ENCODE measurements around the gene KIF4A. TPM values are rescaled to one million over a fixed set of nuclear protein-coding genes. Genes with fewer than 3 reads are reported as not detected.
"Not testable (repeated sequence)": the region's sequence is repeated elsewhere in the genome, so short reads cannot be mapped to it uniquely, and the experiment has no call there.

KIF4A gene
- total RNA-seq, 2 donors from 2014 or later = 0.05 to 0.23 TPM

DNA sequence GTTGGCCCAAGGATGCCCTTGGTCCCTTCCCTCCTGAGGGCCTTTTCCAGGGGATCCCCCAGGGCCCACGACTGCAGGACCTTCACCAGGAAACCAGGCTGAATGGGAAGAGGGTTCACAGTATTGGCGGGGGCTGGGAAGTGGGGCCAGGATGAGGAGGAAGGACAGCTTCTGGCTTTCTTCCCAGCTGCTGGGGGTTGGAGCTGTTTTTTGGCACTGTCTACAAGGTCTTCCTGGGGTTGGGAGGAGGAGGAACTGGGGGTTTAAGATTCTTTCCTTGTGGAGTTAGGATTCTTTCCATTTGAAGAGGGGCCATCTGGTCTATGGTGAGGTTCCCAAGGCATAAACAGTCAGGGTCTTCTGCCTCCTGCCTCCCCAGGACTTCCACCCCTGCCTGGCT lies 64.8 kb downstream of the KIF4A start:
- Mint-ChIP-seq H3K4me1 (no peaks in the 10 kb centered on the region), H3K4me3 (no peak overlapping the region), H3K36me3 (ENCODE audit: low read depth) (no peaks in the 10 kb centered on the region), H3K27ac (no peak overlapping the region), H3K27me3 (no peaks in the 10 kb centered on the region)
- no peak for DNase-seq
- no peaks in the 10 kb centered on the region for H3K9me3 ChIP-seq (ENCODE audit: control insufficient read depth, low read length, poor library complexity, severe bottlenecking)
- ATAC-seq = no peak

DNA sequence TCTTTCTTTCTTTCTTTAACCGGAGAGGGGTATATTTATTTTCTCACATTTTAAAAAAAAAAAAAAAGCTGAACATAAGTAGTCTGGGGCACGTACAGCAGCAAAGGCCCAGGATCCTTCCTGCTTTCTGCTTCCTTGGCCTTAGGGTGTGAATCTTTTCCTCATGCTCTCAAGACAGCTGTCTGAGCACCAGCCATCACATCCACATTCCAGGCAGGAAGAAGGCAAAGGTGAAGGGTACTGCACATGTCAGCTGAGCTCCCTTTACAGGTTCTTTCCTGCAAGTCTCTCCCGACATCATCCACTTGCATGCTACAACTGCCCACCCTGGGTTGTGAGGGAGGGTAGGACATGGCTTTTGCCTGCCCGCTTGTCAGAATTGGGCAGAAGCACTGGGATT lies 69.6 kb downstream of the KIF4A start:
- H3K4me1 Mint-ChIP-seq = no peaks in the 10 kb centered on the region
- no peaks in the 10 kb centered on the region for H3K27me3 Mint-ChIP-seq
- H3K27ac Mint-ChIP-seq = no peak overlapping the region
- H3K4me3 Mint-ChIP-seq = no peak overlapping the region
- DNase-seq (no peak), ATAC-seq (no peak)
- H3K36me3 Mint-ChIP-seq (ENCODE audit: low read depth) = no peaks in the 10 kb centered on the region
- no peaks in the 10 kb centered on the region for H3K9me3 ChIP-seq (ENCODE audit: control insufficient read depth, low read length, poor library complexity, severe bottlenecking)

DNA sequence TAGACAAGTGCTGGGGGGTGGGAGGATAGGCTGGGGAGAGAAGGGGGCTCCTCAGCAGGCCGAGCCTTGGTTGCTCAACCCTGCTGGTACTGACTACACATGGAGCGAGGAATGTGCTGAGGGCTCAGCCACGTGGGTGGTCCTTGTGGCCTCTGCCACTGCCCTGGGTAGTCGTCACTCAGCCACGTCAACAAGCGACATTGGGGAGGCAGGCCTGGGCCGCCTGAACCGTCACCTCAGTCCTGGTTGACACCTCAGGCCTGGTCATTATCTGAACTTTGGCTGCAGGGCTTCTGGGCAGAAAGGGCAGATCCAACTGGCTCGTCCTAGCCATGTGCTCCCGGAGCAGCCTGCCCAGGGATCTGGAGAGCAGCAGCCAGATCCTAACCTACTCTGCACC lies 70.5 kb downstream of the KIF4A start:
- Mint-ChIP-seq H3K4me1 (no peaks in the 10 kb centered on the region), H3K27ac (no peak overlapping the region), H3K4me3 (no peak overlapping the region), H3K27me3 (no peaks in the 10 kb centered on the region), H3K36me3 (ENCODE audit: low read depth) (no peaks in the 10 kb centered on the region)
- DNase-seq = no peak
- no peak for ATAC-seq
- no peaks in the 10 kb centered on the region for H3K9me3 ChIP-seq (ENCODE audit: control insufficient read depth, low read length, poor library complexity, severe bottlenecking)

DNA sequence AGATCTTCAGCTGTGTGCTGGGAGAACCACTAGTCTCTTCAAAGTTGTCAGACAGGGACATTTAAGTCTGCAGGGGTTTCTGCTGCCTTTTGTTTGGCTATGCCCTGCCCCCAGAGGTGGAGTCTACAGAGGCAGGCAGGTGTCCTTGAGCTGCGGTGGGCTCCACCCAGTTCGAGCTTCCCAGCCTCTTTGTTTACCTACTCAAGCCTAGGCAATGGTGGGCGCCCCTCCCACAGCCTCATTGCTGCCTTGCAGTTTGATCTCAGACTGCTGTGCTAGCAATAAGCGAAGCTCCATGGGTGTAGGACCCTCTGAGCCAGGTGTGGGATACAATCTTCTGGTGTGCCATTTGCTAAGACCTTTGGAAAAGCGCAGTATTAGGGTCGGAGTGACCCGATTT lies 78.8 kb downstream of the KIF4A start:
- not testable (repeated sequence) for H3K4me3 Mint-ChIP-seq; H3K9me3 ChIP-seq (ENCODE audit: control insufficient read depth, low read length, poor library complexity, severe bottlenecking); H3K36me3 Mint-ChIP-seq (ENCODE audit: low read depth); H3K4me1 Mint-ChIP-seq; H3K27me3 Mint-ChIP-seq; DNase-seq; H3K27ac Mint-ChIP-seq; ATAC-seq

DNA sequence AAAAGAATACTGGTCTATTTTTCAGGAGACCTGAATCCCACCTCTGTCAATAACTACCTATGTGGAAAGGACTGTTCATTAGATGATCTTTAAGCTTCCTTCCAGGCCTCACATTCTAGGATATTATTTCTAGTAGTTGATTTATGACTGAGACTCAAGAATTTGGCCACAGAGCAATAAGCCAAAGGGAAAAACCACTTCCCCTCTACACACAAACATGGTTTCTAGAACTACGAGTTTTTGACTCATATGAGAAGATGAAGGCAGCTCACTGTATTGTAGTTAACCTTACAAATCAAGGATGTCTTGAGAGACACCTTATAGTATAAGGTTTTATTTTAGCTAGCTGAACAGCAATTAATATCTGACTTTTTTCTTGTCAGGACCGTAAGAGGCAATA lies 96.3 kb downstream of the KIF4A start:
- H3K36me3 Mint-ChIP-seq (ENCODE audit: low read depth) = no peaks in the 10 kb centered on the region

DNA sequence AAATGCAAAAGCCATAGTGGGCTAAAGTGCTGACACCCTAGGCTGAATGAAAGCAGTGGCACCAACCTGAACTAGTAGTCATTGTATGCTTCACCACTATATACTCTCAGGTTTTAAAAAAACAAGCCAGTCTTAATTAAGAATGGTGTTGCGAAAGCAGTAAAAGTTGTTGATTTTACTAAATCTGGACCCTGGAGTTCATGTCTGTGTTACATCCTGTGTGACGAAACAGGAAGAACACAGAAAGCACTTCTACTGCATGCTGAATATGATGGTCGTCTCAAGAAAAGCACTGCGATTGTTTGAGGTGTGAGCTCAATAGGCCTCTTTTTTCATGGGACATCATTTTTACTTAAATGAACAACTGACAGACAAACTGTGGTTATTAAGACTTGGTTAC lies 109.0 kb downstream of the KIF4A start:
- peak; percentile 92 for ATAC-seq
- no peaks in the 10 kb centered on the region for H3K36me3 Mint-ChIP-seq (ENCODE audit: low read depth)
- DNase-seq = no peak
- H3K4me1 Mint-ChIP-seq = no peaks in the 10 kb centered on the region
- H3K27ac Mint-ChIP-seq = peak overlapping the region; percentile 74
- no peaks in the 10 kb centered on the region for H3K27me3 Mint-ChIP-seq
- no peaks in the 10 kb centered on the region for H3K9me3 ChIP-seq (ENCODE audit: control insufficient read depth, low read length, poor library complexity, severe bottlenecking)
- H3K4me3 Mint-ChIP-seq = no peak overlapping the region

More for the DNA sequence above, 96.3 kb downstream of the KIF4A start:
- no peaks in the 10 kb centered on the region for H3K4me1 Mint-ChIP-seq
- DNase-seq = no peak
- H3K9me3 ChIP-seq (ENCODE audit: control insufficient read depth, low read length, poor library complexity, severe bottlenecking) = no peaks in the 10 kb centered on the region
- no peak for ATAC-seq
- H3K27me3 Mint-ChIP-seq = no peaks in the 10 kb centered on the region
- H3K4me3 Mint-ChIP-seq = no peak overlapping the region
- no peak overlapping the region for H3K27ac Mint-ChIP-seq

DNA sequence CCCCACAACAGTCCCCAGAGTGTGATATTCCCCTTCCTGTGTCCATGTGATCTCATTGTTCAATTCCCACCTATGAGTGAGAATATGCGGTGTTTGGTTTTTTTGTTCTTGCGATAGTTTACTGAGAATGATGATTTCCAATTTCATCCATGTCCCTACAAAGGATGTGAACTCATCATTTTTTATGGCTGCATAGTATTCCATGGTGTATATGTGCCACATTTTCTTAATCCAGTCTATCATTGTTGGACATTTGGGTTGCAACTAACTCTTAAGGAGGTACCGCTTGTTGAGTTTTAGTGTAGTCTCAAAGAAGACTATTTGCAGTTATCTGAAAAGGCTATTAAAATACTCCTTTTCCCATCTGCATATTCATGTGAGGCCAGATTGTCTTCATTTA lies 110.3 kb downstream of the KIF4A start:
- H3K27me3 Mint-ChIP-seq; H3K36me3 Mint-ChIP-seq (ENCODE audit: low read depth); ATAC-seq; H3K4me1 Mint-ChIP-seq; H3K9me3 ChIP-seq (ENCODE audit: control insufficient read depth, low read length, poor library complexity, severe bottlenecking); H3K4me3 Mint-ChIP-seq; DNase-seq; H3K27ac Mint-ChIP-seq: not testable (repeated sequence)

DNA sequence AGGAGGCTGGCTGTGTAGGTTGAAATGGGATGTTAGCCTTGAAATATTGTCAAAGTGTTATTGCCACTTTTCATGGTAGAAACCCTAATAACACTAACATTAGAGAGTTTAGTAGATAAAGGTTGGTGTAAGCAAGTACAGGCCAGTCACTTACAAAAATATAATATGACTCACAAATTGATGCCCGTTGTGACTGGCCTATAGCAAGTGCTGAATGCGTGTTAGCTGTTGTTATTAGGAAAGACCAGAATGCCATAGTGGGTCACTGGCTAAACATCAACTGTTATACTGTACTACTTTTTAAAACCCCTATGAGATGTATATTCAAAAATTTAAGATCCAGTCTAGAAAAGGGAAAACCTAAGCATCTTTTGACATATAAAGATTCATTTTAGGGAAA lies 112.8 kb downstream of the KIF4A start:
- no peak for ATAC-seq
- no peaks in the 10 kb centered on the region for H3K9me3 ChIP-seq (ENCODE audit: control insufficient read depth, low read length, poor library complexity, severe bottlenecking)
- Mint-ChIP-seq H3K4me1 (no peaks in the 10 kb centered on the region), H3K27me3 (no peaks in the 10 kb centered on the region), H3K27ac (no peak overlapping the region), H3K4me3 (no peak overlapping the region), H3K36me3 (ENCODE audit: low read depth) (no peaks in the 10 kb centered on the region)
- DNase-seq = no peak

DNA sequence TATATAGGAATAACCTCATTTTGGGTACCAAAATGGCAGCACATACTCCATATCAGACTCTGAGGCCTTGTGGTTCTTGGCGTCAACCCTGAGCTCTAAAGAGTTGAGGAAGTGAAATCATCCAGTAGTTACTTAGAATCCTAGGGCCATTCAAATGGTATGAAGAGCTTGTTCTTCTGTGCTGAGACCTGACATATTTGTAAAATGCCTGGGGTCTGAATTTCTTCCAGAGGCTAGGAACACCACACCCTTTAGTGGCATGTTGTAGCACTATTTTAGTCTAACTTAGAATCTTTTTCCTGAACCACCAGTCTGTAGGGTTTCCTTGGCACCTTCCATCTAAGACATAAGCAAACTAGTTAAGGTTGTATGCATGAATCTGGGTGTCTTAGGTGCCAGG lies 115.1 kb downstream of the KIF4A start:
- ATAC-seq = no peak
- Mint-ChIP-seq H3K27me3 (no peaks in the 10 kb centered on the region), H3K4me3 (no peak overlapping the region), H3K4me1 (no peaks in the 10 kb centered on the region), H3K27ac (no peak overlapping the region), H3K36me3 (ENCODE audit: low read depth) (no peaks in the 10 kb centered on the region)
- H3K9me3 ChIP-seq (ENCODE audit: control insufficient read depth, low read length, poor library complexity, severe bottlenecking) = no peaks in the 10 kb centered on the region
- DNase-seq = no peak

DNA sequence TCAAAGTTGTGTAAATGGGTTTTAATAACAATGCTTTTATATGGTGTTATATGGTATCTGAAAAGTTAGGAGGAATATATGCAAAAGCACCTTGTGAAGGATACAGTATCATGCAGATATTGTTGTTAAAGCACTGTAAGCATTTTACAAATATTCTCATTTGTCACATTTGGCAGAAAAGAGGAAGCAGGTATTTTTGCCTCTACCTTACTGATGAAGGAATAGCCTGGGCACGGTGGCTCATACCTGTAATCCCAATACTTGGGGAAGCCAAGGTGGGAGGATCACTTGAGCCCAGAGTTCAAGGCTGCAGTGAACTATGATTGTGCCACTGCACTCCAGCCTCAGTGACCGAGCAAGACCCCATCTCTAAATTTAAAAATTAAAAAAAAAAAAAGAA lies 121.0 kb downstream of the KIF4A start:
- H3K27me3 Mint-ChIP-seq = no peaks in the 10 kb centered on the region
- H3K36me3 Mint-ChIP-seq (ENCODE audit: low read depth) = no peaks in the 10 kb centered on the region
- no peak overlapping the region for H3K4me3 Mint-ChIP-seq
- H3K9me3 ChIP-seq (ENCODE audit: control insufficient read depth, low read length, poor library complexity, severe bottlenecking) = no peaks in the 10 kb centered on the region
- no peak for DNase-seq
- no peak overlapping the region for H3K27ac Mint-ChIP-seq
- H3K4me1 Mint-ChIP-seq = no peaks in the 10 kb centered on the region
- no peak for ATAC-seq

DNA sequence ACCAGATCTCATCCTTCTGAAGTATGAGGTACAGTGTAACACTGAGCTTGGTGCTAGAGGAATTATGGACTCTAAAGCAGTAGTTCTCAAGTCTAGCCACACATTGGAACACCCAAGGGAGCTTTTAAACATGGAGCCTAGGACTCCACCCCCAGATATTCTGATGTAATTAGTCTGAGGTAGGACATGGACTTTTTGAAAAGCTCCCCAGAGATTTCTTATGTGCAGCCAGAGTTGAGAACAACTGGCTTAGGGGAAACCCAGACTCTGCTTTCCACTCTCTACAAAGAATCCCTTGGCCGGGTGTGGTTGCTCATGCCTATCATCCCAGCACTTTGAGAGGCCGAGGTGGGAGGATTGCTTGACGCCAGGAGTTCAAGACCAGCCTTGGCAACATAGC lies 121.6 kb downstream of the KIF4A start:
- DNase-seq (no peak), ATAC-seq (no peak)
- no peaks in the 10 kb centered on the region for H3K4me1 Mint-ChIP-seq
- H3K9me3 ChIP-seq (ENCODE audit: control insufficient read depth, low read length, poor library complexity, severe bottlenecking) = no peaks in the 10 kb centered on the region
- no peak overlapping the region for H3K27ac Mint-ChIP-seq
- no peaks in the 10 kb centered on the region for H3K36me3 Mint-ChIP-seq (ENCODE audit: low read depth)
- H3K27me3 Mint-ChIP-seq = no peaks in the 10 kb centered on the region
- no peak overlapping the region for H3K4me3 Mint-ChIP-seq

DNA sequence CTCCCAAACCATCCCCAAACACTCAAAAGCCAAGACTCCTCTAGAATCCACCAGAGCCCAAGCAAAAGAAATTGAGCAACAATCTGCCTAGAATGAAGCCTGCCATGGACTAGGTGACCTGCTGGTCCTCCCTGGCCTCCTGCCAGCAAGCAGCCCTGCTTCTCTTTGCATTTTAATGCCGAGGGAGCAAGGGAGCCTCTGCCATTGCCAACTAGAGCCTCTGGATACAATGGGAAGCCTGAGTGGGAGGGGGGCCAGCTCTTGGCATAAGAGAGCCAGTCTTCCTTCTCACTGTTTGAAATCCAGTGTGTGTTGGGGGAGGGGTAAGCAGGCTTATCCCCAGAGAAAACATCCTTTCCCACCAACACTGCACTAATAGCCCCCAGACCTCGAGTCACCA lies 131.7 kb downstream of the KIF4A start:
- H3K9me3 ChIP-seq (ENCODE audit: control insufficient read depth, low read length, poor library complexity, severe bottlenecking) = no peaks in the 10 kb centered on the region
- ATAC-seq (no peak), DNase-seq (no peak)
- Mint-ChIP-seq H3K27ac (no peak overlapping the region), H3K4me1 (no peaks in the 10 kb centered on the region), H3K27me3 (no peaks in the 10 kb centered on the region), H3K36me3 (ENCODE audit: low read depth) (no peaks in the 10 kb centered on the region), H3K4me3 (no peak overlapping the region)

DNA sequence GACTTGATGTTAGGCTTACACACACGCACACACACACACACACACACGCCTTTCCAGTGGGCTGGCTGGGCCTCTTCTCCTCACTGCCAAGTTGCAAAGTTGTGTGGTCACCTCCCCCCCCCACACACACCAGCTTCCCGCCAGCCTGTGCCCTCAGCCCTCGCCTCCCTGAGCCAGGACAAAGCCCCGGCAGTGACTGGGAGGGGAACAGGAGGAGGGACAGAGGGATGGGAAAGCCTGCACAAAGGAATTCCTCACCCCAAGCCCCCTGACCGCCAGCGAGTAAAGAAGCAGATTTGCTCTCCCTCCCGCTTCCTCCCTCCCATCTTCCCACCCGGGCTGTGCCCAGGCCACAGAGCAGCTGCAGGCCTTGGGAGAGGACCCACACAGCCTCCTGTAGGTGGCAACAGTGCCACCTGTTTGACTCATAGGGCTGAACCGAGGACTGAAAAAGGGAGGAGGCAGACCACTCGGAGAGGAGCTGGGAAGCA lies 133.0 kb downstream of the KIF4A start, which contains the start of gene GDPD2:
TSS of gene GDPD2 (plus strand) at position 464 of the 491 bp plus-strand sequence. CDS start 1,671 bp downstream, outside the sequence.
- ATAC-seq (no peak), DNase-seq (no peak)
- H3K9me3 ChIP-seq (ENCODE audit: control insufficient read depth, low read length, poor library complexity, severe bottlenecking) = no peaks in the 10 kb centered on the region
- Mint-ChIP-seq H3K4me1 (no peaks in the 10 kb centered on the region), H3K27ac (no peak within 1 kb of the TSS), H3K4me3 (no peak within 1 kb of the TSS), H3K27me3 (no peaks in the 10 kb centered on the region), H3K36me3 (ENCODE audit: low read depth) (no peaks in the 10 kb centered on the region)

DNA sequence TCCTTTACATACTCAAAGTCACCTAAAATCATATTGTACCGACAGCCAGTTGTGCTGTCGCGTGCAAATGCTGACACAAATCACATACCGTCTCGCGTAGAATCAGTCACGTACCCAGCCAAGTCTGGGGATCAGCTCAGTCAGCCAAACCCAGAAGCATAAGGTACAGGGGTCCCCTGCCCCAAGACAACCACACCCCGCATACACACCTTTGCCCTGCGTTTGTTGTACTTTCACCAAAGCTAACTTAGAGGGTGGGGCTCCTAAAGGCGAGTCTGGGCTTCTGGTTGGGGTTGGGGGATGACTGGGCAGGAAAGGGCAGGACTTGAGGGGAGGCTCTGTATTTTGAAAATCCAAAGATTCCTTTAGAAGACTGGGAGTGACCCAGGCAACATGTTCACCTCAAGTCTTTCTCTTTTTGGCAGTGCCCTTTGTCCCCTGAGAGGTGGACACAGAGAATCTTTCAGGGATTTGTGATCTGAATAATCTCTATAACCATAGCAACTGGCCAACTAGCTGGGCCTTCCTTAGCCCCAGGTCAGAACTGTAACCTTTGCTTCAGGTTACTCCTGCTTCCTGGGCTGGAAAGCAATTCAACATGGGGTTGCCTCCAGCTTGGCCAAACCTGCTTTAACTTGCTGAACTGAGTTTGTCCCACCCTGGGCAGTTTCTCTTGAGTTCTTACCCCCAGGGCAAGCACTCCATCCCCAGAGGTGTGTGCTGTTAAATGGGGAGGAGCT lies 134.2 kb downstream of the KIF4A start:
- H3K27me3 Mint-ChIP-seq = peaks cover 7% of the 10 kb centered on the region

More for the DNA sequence above, 134.2 kb downstream of the KIF4A start:
- H3K27ac Mint-ChIP-seq = no peak overlapping the region
- ATAC-seq (no peak), DNase-seq (no peak)
- no peak overlapping the region for H3K4me3 Mint-ChIP-seq
- H3K9me3 ChIP-seq (ENCODE audit: control insufficient read depth, low read length, poor library complexity, severe bottlenecking) = no peaks in the 10 kb centered on the region
- H3K36me3 Mint-ChIP-seq (ENCODE audit: low read depth) = no peaks in the 10 kb centered on the region
- no peaks in the 10 kb centered on the region for H3K4me1 Mint-ChIP-seq
